HG03045 (cell line): ENCODE results near the gene MIPOL1.
"Not testable (repeated sequence)": the region's sequence is repeated elsewhere in the genome, so short reads cannot be mapped to it uniquely, and the experiment has no call there.

Source experiments
- ATAC-seq: cut with Tn5 transposase; IDR thresholded peaks from one replicate; pipeline ENCODE4 v1.9.1; 2021; ENCODE audit warnings: mild to moderate bottlenecking, moderate library complexity; ENCODE audit not compliant: unreplicated experiment

MIPOL1 gene

GRCh38 chr14:37186865-37187264, 10.9 kb upstream of the MIPOL1 start:
- ATAC-seq = no peak

- no peak for ATAC-seq
Observed at GRCh38 chr14:37187294-37187693, 10.4 kb upstream of the MIPOL1 start.

- not testable (repeated sequence) for ATAC-seq
Observed at GRCh38 chr14:37187840-37188577, 9.7 kb upstream of the MIPOL1 start.

GRCh38 chr14:37189733-37190132, 8.0 kb upstream of the MIPOL1 start:
- not testable (repeated sequence) for ATAC-seq

- no peak for ATAC-seq
Observed at GRCh38 chr14:37194698-37195097, 3.0 kb upstream of the MIPOL1 start.

GRCh38 chr14:37195327-37195726, 2.4 kb upstream of the MIPOL1 start:
- no peak for ATAC-seq

GRCh38 chr14:37196604-37197420, 925 bp upstream of the MIPOL1 start:
- no peak for ATAC-seq

GRCh38 chr14:37198273-37198598, 499 bp downstream of the MIPOL1 start:
- ATAC-seq = no peak

GRCh38 chr14:37198907-37199306, 1.2 kb downstream of the MIPOL1 start:
- ATAC-seq = no peak

- no peak for ATAC-seq
Observed at GRCh38 chr14:37201724-37202123, 4.0 kb downstream of the MIPOL1 start.

GRCh38 chr14:37202265-37202664, 4.5 kb downstream of the MIPOL1 start:
- no peak for ATAC-seq

- no peak for ATAC-seq
Observed at GRCh38 chr14:37202812-37203211, 5.1 kb downstream of the MIPOL1 start.

GRCh38 chr14:37203423-37203822, 5.7 kb downstream of the MIPOL1 start:
- ATAC-seq = no peak

GRCh38 chr14:37205623-37206605, 8.2 kb downstream of the MIPOL1 start:
- not testable (repeated sequence) for ATAC-seq

- not testable (repeated sequence) for ATAC-seq
Observed at GRCh38 chr14:37209617-37210016, 11.9 kb downstream of the MIPOL1 start.

GRCh38 chr14:37210448-37210847, 12.7 kb downstream of the MIPOL1 start:
- no peak for ATAC-seq

GRCh38 chr14:37213016-37213415, 15.3 kb downstream of the MIPOL1 start:
- ATAC-seq = no peak

- no peak for ATAC-seq
Observed at GRCh38 chr14:37215345-37215744, 17.6 kb downstream of the MIPOL1 start.

GRCh38 chr14:37221073-37221472, 23.3 kb downstream of the MIPOL1 start:
- no peak for ATAC-seq

GRCh38 chr14:37223947-37224474, 26.3 kb downstream of the MIPOL1 start:
- no peak for ATAC-seq

GRCh38 chr14:37225668-37226067, 27.9 kb downstream of the MIPOL1 start:
- not testable (repeated sequence) for ATAC-seq
